GM19043 (cell line): ENCODE results near the gene NOL9.

Experiments used
- ATAC-seq: cut with Tn5 transposase; IDR thresholded peaks from one replicate; pipeline ENCODE4 v1.9.1; 2021; ENCODE audit warnings: low read depth; ENCODE audit not compliant: unreplicated experiment

The NOL9 gene

GRCh38 chr1:6591222-6591621 is 36.9 kb upstream of the NOL9 start:
- no peak for ATAC-seq

GRCh38 chr1:6590046-6590445 is 35.7 kb upstream of the NOL9 start:
- no peak for ATAC-seq

GRCh38 chr1:6588893-6589520 is 34.7 kb upstream of the NOL9 start:
- ATAC-seq, result no peak

GRCh38 chr1:6588128-6588892 is 34.0 kb upstream of the NOL9 start:
- ATAC-seq, result no peak

- no peak for ATAC-seq
These were observed 33.1 kb upstream of the NOL9 start for GRCh38 chr1:6587261-6588005.

- ATAC-seq, result no peak
These were observed 32.1 kb upstream of the NOL9 start for GRCh38 chr1:6586404-6586816.

GRCh38 chr1:6585841-6586240 is 31.5 kb upstream of the NOL9 start:
- ATAC-seq, result no peak

- no peak for ATAC-seq
These were observed 30.9 kb upstream of the NOL9 start for GRCh38 chr1:6585081-6585722.

- no peak for ATAC-seq
These were observed 30.1 kb upstream of the NOL9 start for GRCh38 chr1:6584126-6585080.

GRCh38 chr1:6582370-6582769 is 28.1 kb upstream of the NOL9 start:
- ATAC-seq, result no peak

- no peak for ATAC-seq
These were observed 27.4 kb upstream of the NOL9 start for GRCh38 chr1:6581561-6582305.

GRCh38 chr1:6580593-6581409 is 26.5 kb upstream of the NOL9 start:
- ATAC-seq, result no peak

- peak; percentile 5 for ATAC-seq
These were observed 25.8 kb upstream of the NOL9 start for GRCh38 chr1:6580119-6580592.

GRCh38 chr1:6579374-6580118 is 25.2 kb upstream of the NOL9 start, which contains the start of gene ZBTB48:
TSS of gene ZBTB48 (plus strand) at chr1:6579994. CDS start at chr1:6580610, 616 bp downstream.
- ATAC-seq, result peak; percentile 98

GRCh38 chr1:6578624-6579373 is 24.5 kb upstream of the NOL9 start:
- no peak for ATAC-seq

GRCh38 chr1:6577831-6578525 is 23.7 kb upstream of the NOL9 start:
- no peak for ATAC-seq
